Renal pelvis (tissue), 4 donors: Measurements from ENCODE around the gene PPFIA1. TPM values are rescaled to one million over a fixed set of nuclear protein-coding genes. Genes with fewer than 3 reads are reported as not detected.

Experiments
- DNase-seq: peaks from one replicate; pipeline ENCODE4 v3.0.0-alpha.2; 2013
- polyA plus RNA-seq, 3 donors: library from polyadenylated mRNA; unstranded; fragments of 120-200 nt; gene quantifications; one replicate each; pipeline ENCODE4 v1.2.1, GENCODE V29; 2013; ENCODE audit not compliant: insufficient read length in 3 of 3

PPFIA1 gene
- polyA plus RNA-seq, 3 donors = 46.3 to 60.2 (median 55.9) TPM

DNA sequence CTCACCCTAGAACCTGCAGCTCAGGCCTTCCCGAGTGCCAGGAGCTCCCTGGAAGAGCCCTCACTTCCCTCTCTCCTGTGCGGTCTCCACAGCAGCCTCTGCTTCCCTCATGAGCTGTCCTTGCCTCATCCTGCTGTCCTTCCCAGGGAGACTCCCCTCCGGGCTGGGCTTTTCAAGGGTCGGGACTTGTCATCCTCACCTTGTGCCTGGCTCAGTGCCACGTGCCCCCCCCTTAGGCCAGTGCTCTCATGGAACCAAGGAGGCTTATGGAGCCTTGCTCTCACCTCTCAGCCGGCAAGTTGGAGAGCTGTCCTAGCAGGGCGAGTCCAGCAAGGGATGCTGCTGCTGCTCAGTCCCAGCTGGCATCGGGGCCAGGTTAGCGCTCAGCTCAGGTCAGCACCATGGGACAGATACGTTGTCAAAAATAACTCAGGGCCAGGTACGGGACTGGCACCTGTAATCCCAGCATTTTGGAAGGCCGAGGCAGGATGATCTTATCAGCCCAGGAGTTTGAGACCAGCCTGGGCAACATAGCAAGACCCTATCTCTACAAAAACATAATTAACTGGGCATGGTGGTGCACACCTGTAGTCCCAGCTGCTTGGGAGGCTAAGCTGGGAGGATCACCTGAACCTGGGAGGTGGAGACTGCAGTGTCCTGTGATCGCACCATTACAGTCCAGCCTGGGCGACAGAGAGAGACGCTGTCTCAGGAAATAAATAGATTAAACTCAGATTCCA is 141.4 kb downstream of the PPFIA1 start:
- DNase-seq = no peak

DNA sequence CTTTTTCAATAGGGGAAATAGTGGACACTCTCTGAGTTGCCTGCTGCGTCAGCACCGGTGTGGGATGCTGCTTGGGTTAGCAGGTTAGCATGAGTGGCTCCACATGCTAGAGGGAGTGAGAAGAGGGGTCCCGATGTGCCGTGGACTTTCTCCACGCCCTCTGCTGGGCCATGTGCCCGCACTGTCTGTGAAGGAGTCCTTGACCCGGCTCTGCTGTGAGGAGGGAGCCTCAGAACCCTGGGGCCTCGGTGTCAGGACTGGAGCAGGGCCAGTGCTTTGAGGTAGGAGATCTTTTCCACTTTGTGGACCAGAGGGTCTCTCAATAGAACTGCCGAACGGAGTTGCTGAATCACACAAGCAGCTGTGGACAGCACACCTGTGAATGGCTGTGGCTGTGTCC is 142.7 kb downstream of the PPFIA1 start:
- DNase-seq = no peak

DNA sequence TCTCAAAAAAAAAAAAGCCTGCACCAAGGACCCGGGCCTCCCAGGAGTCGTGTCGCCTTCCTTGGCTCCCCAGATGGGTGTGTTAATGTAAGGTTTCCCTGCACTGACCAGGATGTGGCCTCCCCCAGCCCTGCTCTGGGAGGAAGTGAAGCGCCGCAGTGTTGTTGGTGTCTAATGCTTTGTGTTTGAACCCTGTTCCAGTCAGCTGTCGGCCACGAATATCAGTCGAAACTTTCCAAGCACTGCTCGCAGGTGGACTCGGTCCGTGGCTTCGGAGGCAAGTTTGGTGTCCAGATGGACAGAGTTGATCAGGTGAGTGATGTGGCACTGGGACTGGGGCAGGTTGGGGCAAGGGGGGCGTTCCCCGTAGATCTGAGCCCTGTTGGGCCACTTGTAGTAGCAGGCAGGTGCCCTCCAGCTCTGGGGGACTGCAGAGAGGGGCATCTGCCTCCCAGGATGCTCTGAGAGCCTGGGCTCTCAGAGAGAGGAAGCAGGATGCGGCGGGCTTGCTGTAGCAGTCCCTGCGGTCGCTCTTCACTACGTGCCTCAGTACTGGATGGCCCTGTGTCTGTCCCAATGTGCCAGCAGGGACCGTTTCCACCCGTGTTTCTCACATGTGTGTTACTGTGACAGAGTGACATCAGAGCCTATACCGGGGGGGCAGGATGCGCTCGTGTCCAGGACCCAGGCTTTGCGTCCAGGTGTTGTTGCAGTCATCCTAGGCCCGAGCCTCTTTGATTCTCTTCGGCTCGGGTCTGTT is 144.0 kb downstream of the PPFIA1 start:
- DNase-seq = no peak

GRCh38 chr11:70415191-70415590 is 144.7 kb downstream of the PPFIA1 start:
- no peak for DNase-seq

- no peak for DNase-seq
Observed at GRCh38 chr11:70415642-70416395, 145.3 kb downstream of the PPFIA1 start.

- no peak for DNase-seq
Observed at GRCh38 chr11:70416881-70417280, 146.4 kb downstream of the PPFIA1 start.

DNA sequence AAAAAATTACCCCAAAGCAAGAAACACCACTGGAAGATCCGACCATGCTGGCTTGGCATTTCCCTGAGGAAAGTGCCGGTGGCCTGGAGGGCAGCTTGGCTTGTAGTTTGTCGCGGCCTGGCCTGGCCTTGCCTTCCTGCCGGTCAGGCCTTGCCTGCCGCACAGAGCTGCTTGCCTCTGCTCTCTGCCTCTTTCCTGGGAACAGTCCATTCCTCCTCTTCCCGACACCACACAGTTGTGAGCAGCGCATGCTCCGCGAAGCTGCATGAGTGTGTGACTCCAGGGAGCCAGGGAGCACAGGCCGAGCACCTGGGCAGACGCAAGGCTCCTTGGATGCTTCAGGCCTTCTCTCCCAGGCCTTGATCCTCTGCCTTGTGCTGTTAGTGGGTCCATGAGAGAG is 147.6 kb downstream of the PPFIA1 start:
- DNase-seq = no peak

DNA sequence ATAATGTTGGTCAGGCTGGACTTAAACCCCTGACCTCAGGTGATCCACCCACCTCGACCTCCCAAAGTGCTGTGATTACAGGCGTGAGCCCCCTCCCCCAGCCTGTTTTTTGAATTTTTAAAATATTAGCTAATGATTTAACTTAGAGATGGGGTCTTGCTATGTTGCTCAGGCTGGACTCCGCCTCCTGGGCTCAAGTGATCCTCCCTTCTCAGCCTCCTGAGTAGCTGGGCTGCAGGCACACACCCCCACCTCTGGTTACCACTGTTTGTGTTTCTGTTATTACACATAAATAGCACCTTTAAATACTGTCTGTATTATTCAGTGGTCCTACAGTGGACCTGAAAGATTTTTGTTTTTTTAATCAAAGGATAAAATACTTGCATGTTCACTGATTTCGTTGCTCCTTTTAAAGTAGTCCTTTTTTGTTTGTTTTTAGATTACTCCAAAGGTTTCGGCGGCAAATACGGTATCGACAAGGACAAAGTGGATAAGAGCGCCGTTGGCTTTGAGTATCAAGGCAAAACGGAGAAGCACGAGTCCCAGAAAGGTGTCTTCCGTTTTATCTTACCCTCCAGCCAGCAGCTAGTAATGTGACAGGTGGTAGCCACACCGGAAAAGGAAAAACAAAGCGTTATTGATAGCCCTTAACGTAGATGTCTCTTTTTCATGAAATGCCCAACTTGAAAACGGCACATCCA is 149.0 kb downstream of the PPFIA1 start:
- no peak for DNase-seq

DNA sequence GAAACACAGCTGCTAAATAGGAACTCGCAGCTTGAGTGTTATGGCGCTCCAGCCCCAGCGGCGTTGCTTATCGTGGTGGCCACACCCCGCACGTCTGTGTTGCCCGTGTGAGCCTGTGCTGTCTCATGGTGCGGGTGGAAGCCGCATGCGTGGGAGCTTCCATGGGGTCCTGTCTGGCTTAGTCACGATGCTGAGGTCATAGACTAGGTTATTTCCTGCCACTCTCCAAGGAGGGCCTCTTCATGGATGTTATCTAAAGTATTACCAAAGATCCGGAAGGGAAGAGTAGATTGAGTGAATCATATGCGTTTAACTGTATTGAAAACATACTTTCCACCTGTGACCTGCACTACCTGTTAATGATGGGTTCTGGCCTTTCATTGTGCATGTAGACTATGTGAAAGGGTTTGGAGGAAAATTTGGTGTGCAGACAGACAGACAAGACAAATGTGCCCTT is 149.5 kb downstream of the PPFIA1 start:
- DNase-seq = no peak

- DNase-seq = no peak
Observed at GRCh38 chr11:70420496-70420895, 150.0 kb downstream of the PPFIA1 start.

DNA sequence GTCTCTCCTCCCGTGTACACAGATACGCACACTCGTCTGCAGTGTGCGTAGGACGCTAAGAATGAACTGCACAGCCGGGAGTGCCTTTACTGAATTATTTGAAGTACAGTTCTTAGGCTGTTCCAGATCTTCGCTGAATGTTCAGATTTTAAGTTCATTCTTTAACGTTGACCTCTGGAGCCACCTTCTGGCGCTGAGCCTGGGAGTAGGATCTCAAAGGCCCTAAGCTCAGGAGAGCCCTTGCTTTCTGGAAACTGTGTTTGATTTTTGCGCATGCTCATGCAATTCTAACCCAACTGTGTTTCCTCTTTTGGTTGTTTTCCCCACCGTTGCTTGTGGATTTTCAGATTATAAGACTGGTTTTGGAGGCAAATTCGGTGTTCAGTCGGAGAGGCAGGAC is 150.6 kb downstream of the PPFIA1 start:
- DNase-seq = no peak

GRCh38 chr11:70422692-70423522 is 152.4 kb downstream of the PPFIA1 start:
- no peak for DNase-seq

DNA sequence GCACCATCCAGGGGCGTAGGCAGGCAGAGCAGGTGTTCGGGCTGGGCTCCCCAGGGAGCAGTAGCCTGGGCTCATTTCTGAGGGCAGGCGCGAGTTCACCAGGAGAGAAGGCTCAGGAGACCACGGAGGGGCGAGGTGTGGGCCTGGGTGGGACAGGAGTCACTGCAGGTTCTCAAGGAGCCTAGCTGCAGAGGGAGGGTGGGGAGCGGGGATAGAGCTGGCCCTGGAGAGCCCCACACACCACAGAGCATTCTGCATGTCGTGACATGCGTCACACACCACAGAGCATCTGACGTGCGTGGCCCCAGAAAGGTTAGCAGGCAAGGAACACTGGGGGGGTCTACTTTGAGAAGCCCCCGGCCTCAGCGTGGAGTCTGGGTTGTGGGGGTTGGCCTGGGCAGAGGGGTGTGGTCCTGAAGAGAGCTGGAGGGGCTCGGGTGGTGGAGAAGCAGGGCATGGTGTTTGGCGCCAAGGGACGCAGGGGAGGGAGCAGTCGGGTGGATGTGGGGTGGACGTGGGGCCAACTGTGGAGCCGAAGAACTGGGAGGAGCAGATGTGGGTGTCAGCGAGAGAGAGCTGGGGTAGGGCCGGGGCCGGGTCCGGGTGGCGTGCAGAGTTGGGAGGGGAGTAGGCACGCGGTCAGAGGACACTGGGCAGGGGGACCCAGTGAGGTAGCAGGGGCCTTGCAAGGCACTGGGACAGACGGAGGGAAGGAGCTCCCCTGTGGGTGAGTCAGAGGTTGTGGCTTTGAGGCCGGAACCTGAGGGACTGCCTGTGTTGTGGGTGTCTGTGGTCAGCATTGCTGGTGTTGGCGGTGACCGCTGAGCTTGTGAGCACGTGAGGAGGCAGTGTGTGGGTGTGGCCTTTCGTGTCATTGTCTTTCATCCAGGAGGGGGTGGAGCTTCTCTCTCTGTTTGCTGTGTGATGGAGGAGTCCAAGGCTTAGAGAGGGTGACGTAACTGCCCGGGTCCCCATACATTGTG is 153.3 kb downstream of the PPFIA1 start:
- DNase-seq = no peak

GRCh38 chr11:70424765-70425344 is 154.4 kb downstream of the PPFIA1 start:
- no peak for DNase-seq

GRCh38 chr11:70427436-70427835 is 156.9 kb downstream of the PPFIA1 start:
- no peak for DNase-seq

DNA sequence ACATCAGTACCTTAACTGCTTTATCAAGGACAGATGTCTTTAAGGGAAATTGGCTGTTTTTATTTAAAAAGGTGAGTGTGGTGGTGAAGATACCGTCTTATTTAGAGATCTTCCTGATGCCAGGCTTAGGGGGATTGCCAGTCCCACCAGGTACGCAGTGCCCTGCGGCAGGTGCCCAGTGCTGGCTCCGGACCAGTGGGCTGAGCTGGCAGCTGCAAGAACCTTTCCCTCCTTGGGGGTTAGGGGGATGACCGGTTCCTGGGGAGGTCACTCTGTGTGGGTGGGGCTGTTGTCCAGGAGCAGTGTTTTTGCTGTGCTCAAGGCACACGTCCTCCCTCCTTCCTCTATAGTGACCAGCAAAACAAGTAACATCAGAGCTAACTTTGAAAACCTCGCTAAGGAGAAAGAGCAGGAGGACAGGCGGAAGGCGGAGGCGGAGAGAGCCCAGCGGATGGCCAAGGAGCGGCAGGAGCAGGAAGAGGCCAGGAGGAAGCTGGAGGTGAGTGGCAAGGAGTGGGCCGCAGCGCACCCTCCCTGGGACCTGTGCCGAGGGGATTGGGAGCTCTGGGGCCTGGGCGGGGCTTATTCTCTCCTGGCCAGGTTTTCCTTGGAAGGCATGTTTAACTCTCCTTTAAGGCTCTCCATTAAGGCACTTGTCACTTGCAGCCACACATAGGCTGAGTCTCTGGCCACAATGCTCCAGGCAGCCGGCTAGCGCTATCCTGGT is 158.4 kb downstream of the PPFIA1 start:
- no peak for DNase-seq

DNA sequence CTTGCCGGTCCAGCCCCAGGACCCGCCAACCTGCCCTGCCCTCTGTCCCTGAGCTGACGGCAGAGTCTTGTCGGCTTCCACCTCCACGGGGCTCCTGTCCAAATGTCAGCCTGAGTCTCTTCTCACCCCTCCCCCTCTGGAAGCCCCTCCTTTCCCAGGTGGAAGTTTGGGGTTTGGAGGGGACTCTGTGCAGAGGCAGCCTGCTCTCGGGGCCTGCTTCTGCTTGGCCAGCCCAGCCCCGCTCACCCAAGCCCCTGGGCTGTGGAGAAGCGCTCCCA is 158.9 kb downstream of the PPFIA1 start:
- no peak for DNase-seq

DNA sequence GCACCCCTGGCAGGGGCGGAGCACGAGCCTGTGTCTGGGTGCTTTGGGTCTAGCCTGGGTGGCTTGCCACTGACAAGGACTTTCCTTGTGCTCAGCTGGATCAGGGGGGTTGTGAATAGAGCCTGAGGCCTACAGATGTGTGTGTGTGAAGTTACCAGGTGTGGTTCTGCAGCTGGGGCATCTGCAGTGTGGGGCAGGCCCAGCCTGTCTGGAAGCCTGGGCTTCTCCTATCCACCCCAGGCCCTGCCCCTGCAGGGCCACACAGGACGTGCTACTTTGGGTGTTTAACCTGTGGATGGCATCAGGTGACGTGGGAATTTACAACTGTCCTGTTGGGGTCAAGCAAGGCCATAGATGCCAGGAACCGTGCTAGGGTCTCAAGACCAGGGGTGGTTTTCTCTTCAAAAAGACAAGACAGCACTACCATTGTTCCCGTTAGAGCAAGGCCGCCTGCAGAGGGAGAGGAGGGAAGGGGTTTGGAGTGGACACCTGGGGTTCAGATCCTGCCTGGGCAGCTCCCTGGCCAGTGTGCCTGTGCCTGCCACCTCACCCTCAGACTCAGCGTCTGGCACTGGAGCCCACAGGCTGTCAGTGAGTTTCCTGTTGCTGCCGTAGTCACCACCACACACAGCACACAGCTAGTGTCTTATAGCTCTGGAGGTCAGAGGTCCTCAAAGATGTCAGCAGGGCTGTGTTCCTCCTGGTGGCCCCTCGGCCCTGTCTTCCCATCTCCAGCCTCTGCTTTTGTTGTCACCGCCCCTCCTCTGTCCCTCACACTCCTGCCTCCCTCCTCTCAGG is 159.4 kb downstream of the PPFIA1 start:
- no peak for DNase-seq
